GM19324 (cell line): ENCODE results near the gene CHRM1.
"Not testable (repeated sequence)": the region's sequence is repeated elsewhere in the genome, so short reads cannot be mapped to it uniquely, and the experiment has no call there.

Experiments
- ATAC-seq: cut with Tn5 transposase; IDR thresholded peaks from one replicate; pipeline ENCODE4 v1.9.1; 2021; ENCODE audit warnings: mild to moderate bottlenecking, moderate library complexity; ENCODE audit not compliant: unreplicated experiment, low FRiP score

CHRM1 gene

DNA sequence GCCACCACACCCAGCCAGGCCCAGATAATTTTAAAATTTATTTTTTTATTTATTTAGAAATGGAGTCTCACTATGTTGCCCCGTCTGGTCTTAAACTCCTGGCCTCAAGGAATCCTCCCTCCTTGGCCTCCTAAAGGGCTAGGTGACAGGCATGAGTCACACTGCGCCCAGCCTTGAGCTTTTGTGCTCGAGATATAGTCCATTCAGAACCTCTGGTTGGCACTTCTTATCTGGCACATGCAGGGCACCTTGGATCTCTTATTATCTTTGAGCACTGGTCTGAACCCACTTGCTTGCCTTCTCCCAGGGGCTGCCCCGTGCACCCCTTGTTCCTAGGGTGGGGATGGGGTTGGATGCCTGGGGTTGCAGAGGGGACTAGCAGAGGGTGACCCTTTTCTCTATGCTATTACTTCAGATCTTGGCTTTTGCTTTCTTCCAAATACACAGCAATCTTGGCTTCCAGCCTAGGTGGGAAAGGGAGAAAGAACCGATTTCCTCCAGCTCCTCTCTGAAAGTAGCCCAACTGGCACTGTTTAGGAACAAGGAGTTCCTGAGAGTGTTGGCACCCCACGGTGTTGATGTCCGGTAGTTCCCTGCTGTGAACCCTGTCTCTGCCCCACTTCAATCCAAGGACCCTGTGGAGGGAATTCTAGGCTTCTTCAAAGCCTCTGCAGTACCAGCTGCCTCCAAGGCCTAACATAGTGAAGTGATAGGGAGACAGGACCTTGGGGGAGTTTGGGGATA, 41.8 kb downstream of the CHRM1 start:
- no peak for ATAC-seq

GRCh38 chr11:62876712-62877111, 44.5 kb downstream of the CHRM1 start:
- no peak for ATAC-seq

- ATAC-seq = no peak
Observed at GRCh38 chr11:62875698-62876478, 45.3 kb downstream of the CHRM1 start.

DNA sequence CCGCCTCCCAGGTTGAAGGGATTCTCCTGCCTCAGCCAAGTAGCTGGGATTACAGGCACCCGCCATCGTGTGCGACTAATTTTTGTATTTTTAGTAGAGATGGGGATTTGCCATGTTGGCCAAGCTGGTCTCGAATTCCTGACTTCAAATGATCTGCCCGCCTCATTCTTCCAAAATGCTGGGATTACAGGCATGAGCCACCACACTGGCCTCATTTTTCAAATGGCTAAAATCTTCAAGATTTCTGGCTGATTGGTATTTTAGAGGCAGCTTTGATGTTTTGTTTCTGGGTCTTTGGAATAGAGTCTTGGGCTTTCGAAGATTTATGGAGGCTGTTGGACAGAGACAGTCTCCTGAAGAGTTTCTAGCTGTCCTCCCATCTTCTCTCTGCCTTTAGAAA, 46.3 kb downstream of the CHRM1 start:
- ATAC-seq = no peak

DNA sequence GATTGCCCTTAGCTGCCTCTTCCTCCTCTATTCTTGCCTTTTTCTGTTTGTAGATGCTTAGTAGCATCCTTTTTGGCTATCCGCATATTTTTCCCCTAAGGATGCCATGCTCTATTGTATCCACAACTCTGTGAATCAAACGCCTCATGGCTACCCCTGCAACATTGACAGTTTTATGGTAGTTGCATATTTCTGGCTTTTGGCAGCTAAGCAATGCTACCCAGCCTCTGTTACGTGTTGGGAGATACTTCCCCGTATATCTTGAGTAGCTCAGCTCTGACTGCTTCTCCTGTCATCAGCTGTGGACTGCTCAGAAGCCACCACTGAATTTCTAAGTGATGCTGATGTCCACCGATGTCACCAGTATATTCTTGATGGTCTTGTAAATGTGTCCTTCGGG, 55.5 kb downstream of the CHRM1 start:
- no peak for ATAC-seq

- ATAC-seq = no peak
Observed at GRCh38 chr11:62863687-62864335, 57.4 kb downstream of the CHRM1 start.

DNA sequence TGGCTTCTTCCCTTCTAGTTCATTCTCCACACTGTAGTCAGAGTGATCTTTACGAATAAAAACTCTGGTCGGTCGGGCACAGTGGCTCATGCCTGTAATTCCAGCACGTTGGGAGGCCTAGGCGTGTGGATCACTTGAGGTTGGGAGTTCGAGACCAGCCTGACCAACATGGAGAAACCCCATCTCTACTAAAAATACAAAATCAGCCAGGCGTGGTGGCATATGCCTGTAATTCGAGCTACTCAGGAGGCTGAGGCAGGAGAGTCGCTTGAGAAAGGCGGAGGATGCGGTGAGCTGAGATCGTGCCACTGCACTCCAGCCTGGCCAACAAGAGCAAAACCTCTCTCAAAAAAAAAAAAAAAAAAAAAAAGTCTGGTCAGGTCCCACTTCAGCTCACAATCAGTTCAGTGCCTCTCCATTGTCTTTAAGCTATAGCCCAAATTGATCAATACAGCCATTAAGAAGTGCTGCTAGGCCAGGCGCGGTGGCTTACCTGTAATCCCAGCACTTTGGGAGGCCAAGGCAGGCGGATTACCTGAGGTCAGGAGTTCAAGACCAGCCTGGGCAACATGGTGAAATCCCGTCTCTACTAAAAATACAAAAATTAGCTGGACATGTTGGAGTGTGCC, 59.5 kb downstream of the CHRM1 start:
- ATAC-seq = not testable (repeated sequence)

GRCh38 chr11:62860835-62861563, 60.2 kb downstream of the CHRM1 start:
- no peak for ATAC-seq

- not testable (repeated sequence) for ATAC-seq
Observed at GRCh38 chr11:62859281-62859703, 61.9 kb downstream of the CHRM1 start.
